ENCODE measurements around the gene TBL2.

GRCh38 chr7:73557397-73558257 lies 20.8 kb downstream of the TBL2 start, which contains the start of gene BCL7B:
- TF ChIP-seq CTCF (IDR thresholded peaks at IDR 0.05; ENCODE audit: low read length) = no peak
- TF ChIP-seq EZH2phosphoT487 (IDR thresholded peaks at IDR 0.05; ENCODE audit: low read length) = no peak

Data from MM.1S (cell line).